ENCODE results near the gene RALBP1.

The RALBP1 gene

GRCh38 chr18:9520666-9521065 is 45.4 kb downstream of the RALBP1 start:
- FAIRE-seq (no peak), DNase-seq (ENCODE audit: insufficient read length) (no peak)
- TF ChIP-seq POLR2A (IDR thresholded peaks at IDR 0.05; ENCODE audit: low read depth, low read length) (no peak), TAF1 (IDR thresholded peaks at IDR 0.05; ENCODE audit: borderline replicate concordance, low read depth, low read length) (no peak), POLR2AphosphoS5 (IDR thresholded peaks at IDR 0.05; ENCODE audit: low read depth, low read length) (no peak)

DNA sequence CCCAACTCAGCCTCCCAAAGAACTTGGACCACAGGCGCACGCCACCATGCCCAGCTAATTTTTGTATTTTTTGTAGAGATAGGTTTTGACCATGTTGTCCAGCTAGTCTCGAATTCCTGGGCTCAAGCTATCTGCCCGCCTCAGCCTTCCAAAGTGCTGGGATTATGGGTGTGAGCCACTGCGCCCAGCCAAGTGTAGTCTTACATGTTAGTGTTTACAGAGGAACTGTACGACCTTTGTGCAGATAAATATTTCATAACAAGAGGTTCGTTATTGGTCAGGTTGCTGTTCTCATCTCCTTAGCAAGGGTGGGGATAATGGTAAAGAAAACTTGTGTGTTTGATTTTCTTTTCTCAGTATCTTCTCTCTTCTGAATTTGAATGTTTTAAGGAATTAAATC is 46.5 kb downstream of the RALBP1 start:
- FAIRE-seq (no peak), DNase-seq (ENCODE audit: insufficient read length) (no peak)
- TF ChIP-seq TAF1 (IDR thresholded peaks at IDR 0.05; ENCODE audit: borderline replicate concordance, low read depth, low read length) = no peak
- TF ChIP-seq POLR2AphosphoS5 (IDR thresholded peaks at IDR 0.05; ENCODE audit: low read depth, low read length) = no peak
- no peak for TF ChIP-seq POLR2A (IDR thresholded peaks at IDR 0.05; ENCODE audit: low read depth, low read length)

- DNase-seq (ENCODE audit: insufficient read length) = no peak
- no peak for FAIRE-seq
- no peak for TF ChIP-seq TAF1 (IDR thresholded peaks at IDR 0.05; ENCODE audit: borderline replicate concordance, low read depth, low read length)
- TF ChIP-seq POLR2AphosphoS5 (IDR thresholded peaks at IDR 0.05; ENCODE audit: low read depth, low read length) = no peak
- TF ChIP-seq POLR2A (IDR thresholded peaks at IDR 0.05; ENCODE audit: low read depth, low read length) = no peak
Observed at GRCh38 chr18:9522952-9523351, 47.6 kb downstream of the RALBP1 start.

GRCh38 chr18:9526458-9526857 is 51.1 kb downstream of the RALBP1 start:
- FAIRE-seq = no peak
- no peak for DNase-seq (ENCODE audit: insufficient read length)
- TF ChIP-seq TAF1 (IDR thresholded peaks at IDR 0.05; ENCODE audit: borderline replicate concordance, low read depth, low read length) (no peak), POLR2AphosphoS5 (IDR thresholded peaks at IDR 0.05; ENCODE audit: low read depth, low read length) (no peak), POLR2A (IDR thresholded peaks at IDR 0.05; ENCODE audit: low read depth, low read length) (no peak)

GRCh38 chr18:9530226-9531009 is 55.1 kb downstream of the RALBP1 start:
- FAIRE-seq = no peak

GRCh38 chr18:9531791-9532410 is 56.6 kb downstream of the RALBP1 start:
- FAIRE-seq (no peak), DNase-seq (ENCODE audit: insufficient read length) (no peak)
- no peak for TF ChIP-seq POLR2A (IDR thresholded peaks at IDR 0.05; ENCODE audit: low read depth, low read length)
- no peak for TF ChIP-seq TAF1 (IDR thresholded peaks at IDR 0.05; ENCODE audit: borderline replicate concordance, low read depth, low read length)
- TF ChIP-seq POLR2AphosphoS5 (IDR thresholded peaks at IDR 0.05; ENCODE audit: low read depth, low read length) = no peak

More at GRCh38 chr18:9530226-9531009, 55.1 kb downstream of the RALBP1 start:
- no peak for TF ChIP-seq POLR2A (IDR thresholded peaks at IDR 0.05; ENCODE audit: low read depth, low read length)
- no peak for TF ChIP-seq POLR2AphosphoS5 (IDR thresholded peaks at IDR 0.05; ENCODE audit: low read depth, low read length)
- no peak for TF ChIP-seq TAF1 (IDR thresholded peaks at IDR 0.05; ENCODE audit: borderline replicate concordance, low read depth, low read length)
- DNase-seq (ENCODE audit: insufficient read length) = no peak

DNA sequence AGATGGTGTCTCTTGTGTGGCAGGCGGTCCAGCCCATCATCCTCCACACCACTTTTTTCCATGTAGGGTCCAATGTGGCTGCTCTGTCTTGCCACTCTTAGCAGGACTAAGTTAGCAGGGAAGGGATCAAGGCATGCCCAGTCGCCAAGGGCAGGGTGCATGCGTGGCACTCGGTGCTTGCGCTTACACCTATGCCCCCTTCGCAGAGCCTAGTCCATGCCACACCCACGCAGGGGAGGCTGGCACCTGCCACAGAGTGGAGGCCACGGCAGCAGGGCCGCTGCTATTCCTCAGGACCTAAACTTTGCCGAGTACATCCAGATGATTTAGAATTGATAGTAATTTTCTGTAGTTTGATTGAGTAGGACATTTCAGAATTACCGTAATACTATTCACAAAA is 59.5 kb downstream of the RALBP1 start:
- TF ChIP-seq POLR2A (IDR thresholded peaks at IDR 0.05; ENCODE audit: low read depth, low read length) = no peak
- TF ChIP-seq POLR2AphosphoS5 (IDR thresholded peaks at IDR 0.05; ENCODE audit: low read depth, low read length) = no peak
- no peak for TF ChIP-seq TAF1 (IDR thresholded peaks at IDR 0.05; ENCODE audit: borderline replicate concordance, low read depth, low read length)
- DNase-seq (ENCODE audit: insufficient read length) = no peak
- FAIRE-seq = no peak

DNA sequence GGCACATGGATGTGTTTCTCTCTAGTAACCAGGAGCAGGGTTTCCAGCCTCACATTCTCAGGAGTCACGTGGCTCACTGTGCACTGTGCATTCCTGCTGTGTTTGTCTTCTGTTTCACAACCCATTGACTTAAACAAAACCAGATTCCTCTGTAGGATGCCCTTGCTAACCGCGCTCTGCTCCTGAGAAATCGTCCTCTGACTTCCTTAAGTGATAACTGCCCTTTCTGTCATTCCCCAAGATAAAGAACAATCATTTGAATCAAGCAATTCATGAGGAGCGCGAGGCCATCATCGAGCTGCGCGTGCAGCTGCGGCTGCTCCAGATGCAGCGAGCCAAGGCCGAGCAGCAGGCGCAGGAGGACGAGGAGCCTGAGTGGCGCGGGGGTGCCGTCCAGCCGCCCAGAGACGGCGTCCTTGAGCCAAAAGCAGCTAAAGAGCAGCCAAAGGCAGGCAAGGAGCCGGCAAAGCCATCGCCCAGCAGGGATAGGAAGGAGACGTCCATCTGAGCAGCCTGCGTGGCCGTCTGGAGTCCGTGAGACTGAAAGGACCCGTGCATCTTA is 60.2 kb downstream of the RALBP1 start:
- TF ChIP-seq TAF1 (IDR thresholded peaks at IDR 0.05; ENCODE audit: borderline replicate concordance, low read depth, low read length) = no peak
- TF ChIP-seq POLR2AphosphoS5 (IDR thresholded peaks at IDR 0.05; ENCODE audit: low read depth, low read length) = no peak
- TF ChIP-seq POLR2A (IDR thresholded peaks at IDR 0.05; ENCODE audit: low read depth, low read length) = no peak
- FAIRE-seq (no peak), DNase-seq (ENCODE audit: insufficient read length) (no peak)

DNA sequence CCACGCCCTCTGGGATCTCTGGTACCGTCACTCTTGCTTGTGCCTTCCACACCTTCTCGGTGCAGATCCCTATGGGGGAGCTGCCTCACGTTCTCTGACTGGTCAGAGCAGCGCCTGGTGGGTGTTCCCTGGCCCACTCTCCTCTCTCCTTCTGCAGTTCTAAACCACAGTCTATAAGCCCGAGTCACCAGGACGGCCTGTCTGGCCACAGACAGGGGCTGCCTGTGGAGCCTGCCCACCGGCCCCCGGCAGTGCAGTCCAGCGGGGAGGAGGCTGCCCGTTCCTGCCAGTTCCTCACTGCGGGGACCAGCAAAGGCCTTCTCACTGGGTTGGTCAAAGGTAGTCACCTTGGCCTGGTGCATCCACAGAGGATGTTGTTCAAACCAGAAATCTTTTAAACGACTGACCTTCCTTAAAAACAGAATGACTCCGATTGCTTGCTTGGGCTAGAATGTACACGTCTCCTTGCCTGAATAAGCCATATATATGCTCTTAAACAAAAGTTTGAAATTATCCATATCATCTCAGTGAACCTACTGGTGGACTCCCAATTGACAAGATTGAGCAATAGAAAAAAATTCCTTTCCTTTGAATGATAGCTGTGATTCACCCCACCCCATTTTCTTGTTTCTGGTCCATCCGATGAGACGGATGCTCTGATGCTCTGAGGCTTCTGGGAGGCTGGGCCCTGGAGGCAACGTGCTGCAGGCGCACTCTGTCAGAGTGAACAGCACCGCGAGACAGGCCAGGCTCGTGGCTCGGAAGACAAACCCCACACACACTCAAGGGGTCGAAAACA is 61.2 kb downstream of the RALBP1 start:
- FAIRE-seq (no peak), DNase-seq (ENCODE audit: insufficient read length) (no peak)
- TF ChIP-seq TAF1 (IDR thresholded peaks at IDR 0.05; ENCODE audit: borderline replicate concordance, low read depth, low read length) (no peak), POLR2A (IDR thresholded peaks at IDR 0.05; ENCODE audit: low read depth, low read length) (no peak), POLR2AphosphoS5 (IDR thresholded peaks at IDR 0.05; ENCODE audit: low read depth, low read length) (no peak)

DNA sequence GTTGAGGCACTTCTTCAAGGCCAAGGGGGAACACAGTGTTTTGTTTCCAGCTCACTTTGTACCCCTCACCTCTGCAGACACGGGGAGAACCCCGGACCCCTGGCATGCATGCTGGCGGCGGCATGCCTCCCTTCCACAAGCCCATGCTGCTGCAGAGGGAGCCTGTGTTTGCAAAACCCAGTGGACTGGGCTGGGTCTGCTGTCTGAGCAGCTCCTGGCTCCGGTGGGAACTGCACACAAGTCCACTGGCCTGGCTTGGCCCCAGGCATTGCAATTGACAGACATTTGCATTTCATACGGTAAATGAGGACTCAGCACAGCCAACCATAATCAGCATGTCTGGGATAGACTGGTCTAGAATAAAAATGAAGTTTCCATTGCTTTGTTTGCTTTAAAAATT is 62.4 kb downstream of the RALBP1 start:
- FAIRE-seq (no peak), DNase-seq (ENCODE audit: insufficient read length) (no peak)
- TF ChIP-seq POLR2AphosphoS5 (IDR thresholded peaks at IDR 0.05; ENCODE audit: low read depth, low read length) (no peak), TAF1 (IDR thresholded peaks at IDR 0.05; ENCODE audit: borderline replicate concordance, low read depth, low read length) (no peak), POLR2A (IDR thresholded peaks at IDR 0.05; ENCODE audit: low read depth, low read length) (no peak)

DNA sequence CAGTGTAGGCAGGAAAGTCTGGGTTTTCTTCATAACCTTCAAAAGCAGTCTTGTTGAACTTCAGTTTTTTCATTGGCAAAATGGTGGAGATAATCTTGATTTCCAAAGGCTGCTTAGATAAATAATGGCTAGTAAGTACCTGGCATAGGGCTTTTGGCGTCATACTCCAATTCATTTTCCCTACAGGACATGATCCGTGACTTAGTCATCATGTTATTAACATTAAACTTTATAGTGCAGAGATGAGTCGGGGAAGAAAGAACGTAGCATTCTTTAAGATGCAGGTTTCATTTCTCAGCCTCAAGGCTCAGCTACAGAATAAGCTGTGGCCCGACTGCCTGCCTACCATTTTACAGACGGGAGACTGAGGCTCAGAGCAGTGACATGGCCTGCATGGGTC is 64.0 kb downstream of the RALBP1 start:
- FAIRE-seq = no peak
- TF ChIP-seq POLR2AphosphoS5 (IDR thresholded peaks at IDR 0.05; ENCODE audit: low read depth, low read length) (no peak), TAF1 (IDR thresholded peaks at IDR 0.05; ENCODE audit: borderline replicate concordance, low read depth, low read length) (no peak), POLR2A (IDR thresholded peaks at IDR 0.05; ENCODE audit: low read depth, low read length) (no peak)
- no peak for DNase-seq (ENCODE audit: insufficient read length)
